SK-N-SH (cell line): ENCODE data around the gene AHNAK. TPM values are rescaled to one million over a fixed set of nuclear protein-coding genes. Genes with fewer than 3 reads are reported as not detected.

ENCODE experiments used
- CTCF ChIA-PET: fragments of 300-600, 350-600 bp; formaldehyde crosslinking; extraction: SDS; loops from one replicate; lab custom pipeline; 2021; lab: Yijun Ruan, JAX
- POLR2A ChIA-PET: fragments of 350-600 bp; sonication (Branson Sonifier 250); formaldehyde crosslinking; extraction: SDS; loops from one replicate; lab custom pipeline; 2020; ENCODE audit warnings: antibody characterized with exemption, inconsistent platforms; lab: Yijun Ruan, JAX
- DNase-seq: peaks from one replicate; pipeline ENCODE4 v3.0.0; 2012
- H2AFZ ChIP-seq: fragments of 200-600 bp; sonication (generic); 2 replicates; pipeline ENCODE4 v1.8.1; 2016; ENCODE audit warnings: antibody characterized with exemption, mild to moderate bottlenecking, low read depth
- H3F3A ChIP-seq: fragments of 200-600 bp; sonication (generic); replicated peaks from 2 replicates; pipeline ENCODE3; 2016; ENCODE audit warnings: antibody characterized with exemption, mild to moderate bottlenecking; ENCODE audit not compliant: insufficient read depth
- H3K27ac ChIP-seq, 2 experiments: fragments of 200-500 bp in 1 of 2; fragments of 200-600 bp in 1 of 2; sonication (Bioruptor generic) in 1 of 2; sonication (generic), shearing (Covaris generic) in 1 of 2; 2 replicates each; pipeline versions ENCODE4 v1.5.1 to v1.6.1; 2014 to 2016; ENCODE audit warnings: low read depth in 2 of 2, inconsistent platforms in 1 of 2, low read length in 1 of 2, mild to moderate bottlenecking in 1 of 2, mixed read lengths in 1 of 2
- H3K27me3 ChIP-seq: fragments of 200-600 bp; sonication (generic), shearing (Covaris generic); 2 replicates; pipeline ENCODE4 v1.6.1; 2016; ENCODE audit warnings: mixed run types; ENCODE audit not compliant: insufficient read depth
- H3K36me3 ChIP-seq, 2 experiments: fragments of 200-500 bp in 1 of 2; fragments of 200-600 bp in 1 of 2; sonication (Bioruptor generic) in 1 of 2; sonication (generic) in 1 of 2; replicated peaks in 1 of 2; 2 replicates each; pipeline versions ENCODE3 to v1.5.1; 2014 to 2016; ENCODE audit warnings: low read length in 1 of 2, mild to moderate bottlenecking in 1 of 2; ENCODE audit not compliant: insufficient read depth in 2 of 2, control insufficient read depth in 1 of 2
- H3K4me1 ChIP-seq, 2 experiments: fragments of 200-500 bp in 1 of 2; fragments of 200-600 bp in 1 of 2; sonication (Bioruptor generic) in 1 of 2; sonication (generic), shearing (Covaris generic) in 1 of 2; 2 replicates each; pipeline versions ENCODE4 v1.5.1 to v1.6.1; 2014 to 2016; ENCODE audit warnings: low read depth in 1 of 2, low read length in 1 of 2, mixed run types in 1 of 2; ENCODE audit not compliant: insufficient read depth in 2 of 2, control insufficient read depth in 1 of 2
- H3K4me2 ChIP-seq: fragments of 200-600 bp; sonication (generic), shearing (Covaris generic); 2 replicates; pipeline ENCODE4 v1.6.1; 2017; ENCODE audit warnings: mixed run types
- H3K4me3 ChIP-seq, 2 experiments: fragments of 200-500 bp in 1 of 2; fragments of 200-600 bp in 1 of 2; sonication (Bioruptor generic) in 1 of 2; sonication (generic), shearing (Covaris generic) in 1 of 2; 2 replicates each; pipeline versions ENCODE4 v1.5.1 to v1.8.1; 2014 to 2016; ENCODE audit warnings: low read depth in 2 of 2, inconsistent platforms in 1 of 2, low read length in 1 of 2, mild to moderate bottlenecking in 1 of 2, mixed read lengths in 1 of 2, moderate library complexity in 1 of 2
- H3K79me2 ChIP-seq: fragments of 200-600 bp; sonication (generic); 2 replicates; pipeline ENCODE4 v1.8.1; 2017; ENCODE audit warnings: mild to moderate bottlenecking; ENCODE audit not compliant: insufficient read depth
- H3K9ac ChIP-seq: fragments of 200-600 bp; sonication (generic); 2 replicates; pipeline ENCODE4 v1.6.1; 2017; ENCODE audit warnings: mixed run types
- H3K9me2 ChIP-seq: fragments of 200-600 bp; sonication (generic); 2 replicates; pipeline ENCODE4 v1.6.1; 2017; ENCODE audit warnings: mixed run types
- H3K9me3 ChIP-seq: fragments of 200-600 bp; sonication (generic); 2 replicates; pipeline ENCODE4 v1.6.1; 2017; ENCODE audit warnings: mixed run types, mild to moderate bottlenecking, moderate library complexity
- H4K20me1 ChIP-seq: fragments of 200-600 bp; sonication (generic); 2 replicates; pipeline ENCODE4 v1.6.1; 2017; ENCODE audit warnings: mild to moderate bottlenecking, mixed run types; ENCODE audit not compliant: insufficient read depth
- GATA2 ChIP-seq: sonication (generic); formaldehyde crosslinking; IDR thresholded peaks from 2 replicates; pipeline ENCODE4 v1.5.0; 2020; ENCODE audit warnings: mild to moderate bottlenecking, missing genetic modification reagents
- JUND ChIP-seq: IDR thresholded peaks from 2 replicates; pipeline ENCODE4 v1.4.0; 2012
- MEF2A ChIP-seq: IDR thresholded peaks from 2 replicates; pipeline ENCODE4 v1.4.0; 2012; ENCODE audit warnings: low read depth, borderline replicate concordance
- NFIC ChIP-seq: IDR thresholded peaks from 2 replicates; pipeline ENCODE4 v1.4.0; 2012; ENCODE audit warnings: borderline replicate concordance
- NRF1 ChIP-seq: IDR thresholded peaks from 2 replicates; pipeline ENCODE4 v1.6.1; 2012; ENCODE audit warnings: low read depth, mild to moderate bottlenecking, low read length
- PBX3 ChIP-seq: IDR thresholded peaks from 2 replicates; pipeline ENCODE4; 2012
- RAD21 ChIP-seq: IDR thresholded peaks from 2 replicates; pipeline ENCODE4 v1.6.1; 2012; ENCODE audit warnings: mild to moderate bottlenecking, low read length
- REST ChIP-seq: IDR thresholded peaks from 2 replicates; pipeline ENCODE4 v1.6.1; 2012; ENCODE audit warnings: mild to moderate bottlenecking, low read depth, low read length, moderate library complexity
- RFX5 ChIP-seq: IDR thresholded peaks from 2 replicates; pipeline ENCODE4 v1.6.1; 2012; ENCODE audit warnings: mild to moderate bottlenecking, improper control_type of control experiment, low read length
- TEAD4 ChIP-seq: IDR thresholded peaks from 2 replicates; pipeline ENCODE4 v1.4.0; 2012; ENCODE audit warnings: mild to moderate bottlenecking, borderline replicate concordance; ENCODE audit not compliant: insufficient read depth
- YY1 ChIP-seq: IDR thresholded peaks from 2 replicates; pipeline ENCODE4 v1.4.0; 2012; ENCODE audit warnings: low read depth, mild to moderate bottlenecking
- WGBS: methylation state at CpG from one replicate; pipeline ENCODE4 v1.1.6; 2017; ENCODE audit warnings: low lambda C conversion rate; 5-methylcytosine and 5-hydroxymethylcytosine counted together
- polyA plus RNA-seq, 3 experiments: library from polyadenylated mRNA; depleted of rRNA; stranded (reverse); fragments of >200 nt; gene quantifications; 2 replicates each; pipeline ENCODE4 v1.2.3, GENCODE V29; 2012
- TF ChIP-seq, protein P1 (sequence below): IDR thresholded peaks from 2 replicates; pipeline ENCODE4 v1.4.0; 2012; ENCODE audit warnings: low read depth

Gene AHNAK
- polyA plus RNA-seq, 1 of the 3 experiments (the other 2 are of a cell fraction), result 57.8 TPM

- TF ChIP-seq REST, result no peak
- peak; percentile 47; the same call in 1 of the 2 replicates for TF ChIP-seq JUND
These were observed 84.7 kb downstream of the AHNAK start (continued) for GRCh38 chr11:62461740-62462507.

GRCh38 chr11:62459080-62459479, 87.5 kb downstream of the AHNAK start:
- ChIA-PET CTCF (interaction anchor here (1.0 to 2.1 kb wide), 4 partner anchors 14 to 101 kb away, joined by 3 to 11 read pairs (median 6); no protein-coding TSS in a partner anchor), POLR2A (no interaction called here)
- Histone ChIP-seq H3K9ac (no peak overlapping the region), H4K20me1 (no peaks in the 10 kb centered on the region), H3K27me3 (no peaks in the 10 kb centered on the region), H3K4me2 (no peak overlapping the region), H2AFZ (no peak overlapping the region), H3F3A (no peaks in the 10 kb centered on the region), H3K36me3 (no peaks in the 10 kb centered on the region), H3K79me2 (no peaks in the 10 kb centered on the region), H3K9me3 (no peaks in the 10 kb centered on the region), H3K4me3 (no peak overlapping the region), H3K4me1 (peaks cover 4 to 9% of the 10 kb centered on the region in 2 experiments; a peak in 3 of 4 replicates), H3K27ac (no peak overlapping the region), H3K9me2 (no peaks in the 10 kb centered on the region)
- TF ChIP-seq PBX3, result no peak
- TF ChIP-seq, protein P1, sequence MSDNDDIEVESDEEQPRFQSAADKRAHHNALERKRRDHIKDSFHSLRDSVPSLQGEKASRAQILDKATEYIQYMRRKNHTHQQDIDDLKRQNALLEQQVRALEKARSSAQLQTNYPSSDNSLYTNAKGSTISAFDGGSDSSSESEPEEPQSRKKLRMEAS, result no peak
- TF ChIP-seq NRF1, result no peak
- TF ChIP-seq TEAD4, result no peak
- TF ChIP-seq NFIC, result no peak
- no peak for TF ChIP-seq REST
- TF ChIP-seq YY1, result no peak
- no peak for TF ChIP-seq GATA2 (CRISPR knock-in tag)
- no peak for TF ChIP-seq MEF2A
- no peak for TF ChIP-seq RAD21
- TF ChIP-seq RFX5, result no peak
- TF ChIP-seq JUND, result no peak
- WGBS, result 88% methylated on average over 1 of the region's 1 CpG
- DNase-seq, result no peak
